Neural cell (in vitro differentiated cells): Measurements from ENCODE around the gene SLC2A6. TPM values are rescaled to one million over a fixed set of nuclear protein-coding genes. Genes with fewer than 3 reads are reported as not detected.

ENCODE experiments used
- H2AFZ ChIP-seq: fragments of 200-600, 300-800 bp; sonication (generic), shearing (Covaris generic); 2 replicates; pipeline ENCODE4 v1.6.0; 2014; ENCODE audit warnings: low read depth, mild to moderate bottlenecking, antibody characterized with exemption, low read length, moderate library complexity
- H3F3A ChIP-seq: fragments of 200-600 bp; shearing (Covaris generic); 2 replicates; pipeline ENCODE4 v1.6.1; 2016; ENCODE audit warnings: mild to moderate bottlenecking, moderate library complexity, mixed read lengths, antibody characterized with exemption, low read length; ENCODE audit not compliant: insufficient read depth, poor library complexity, severe bottlenecking
- H3K27ac ChIP-seq: fragments of 200-600, 300-800 bp; sonication (generic), shearing (Covaris generic); 2 replicates; pipeline ENCODE4 v1.5.1; 2014; ENCODE audit warnings: mild to moderate bottlenecking, low read length, moderate library complexity
- H3K27me3 ChIP-seq: fragments of 300-800, 200-600 bp; sonication (generic), shearing (Covaris generic); 2 replicates; pipeline ENCODE4 v1.6.0; 2014; ENCODE audit warnings: mild to moderate bottlenecking, low read depth, low read length, moderate library complexity; ENCODE audit not compliant: insufficient read depth
- H3K36me3 ChIP-seq: fragments of 300-800, 200-600 bp; sonication (generic), shearing (Covaris generic); 2 replicates; pipeline ENCODE4 v1.5.1; 2014; ENCODE audit warnings: mild to moderate bottlenecking, antibody characterized with exemption, low read length, moderate library complexity; ENCODE audit not compliant: insufficient read depth
- H3K4me2 ChIP-seq: fragments of 300-800, 200-600 bp; sonication (generic), shearing (Covaris generic); 2 replicates; pipeline ENCODE4 v1.6.0; 2014; ENCODE audit warnings: mild to moderate bottlenecking, low read length
- H3K4me3 ChIP-seq: fragments of 300-800, 200-600 bp; sonication (generic), shearing (Covaris generic); 2 replicates; pipeline ENCODE4 v1.5.1; 2014; ENCODE audit warnings: mild to moderate bottlenecking, low read length, moderate library complexity
- H3K79me2 ChIP-seq: fragments of 200-600 bp; shearing (Covaris generic); replicated peaks from 2 replicates; pipeline ENCODE4 v1.6.0; 2014; ENCODE audit warnings: mild to moderate bottlenecking, low read length, moderate library complexity; ENCODE audit not compliant: insufficient read depth
- H3K9ac ChIP-seq: fragments of 300-800, 200-600 bp; sonication (generic), shearing (Covaris generic); 2 replicates; pipeline ENCODE4 v1.6.1; 2016; ENCODE audit warnings: mild to moderate bottlenecking, low read length, mixed read lengths
- H3K9me2 ChIP-seq: fragments of 200-600 bp; shearing (Covaris generic); 2 replicates; pipeline ENCODE4 v1.6.1; 2016; ENCODE audit warnings: mild to moderate bottlenecking, low read length, mixed read lengths; ENCODE audit not compliant: insufficient read depth
- H3K9me3 ChIP-seq: fragments of 200-600, 300-800 bp; sonication (generic), shearing (Covaris generic); 2 replicates; pipeline ENCODE4 v1.6.1; 2016; ENCODE audit warnings: mild to moderate bottlenecking, mixed run types, low read length, moderate library complexity, mixed read lengths
- H4K20me1 ChIP-seq: fragments of 200-600 bp; shearing (Covaris generic); 2 replicates; pipeline ENCODE4 v1.6.1; 2016; ENCODE audit warnings: mild to moderate bottlenecking, mixed run types; ENCODE audit not compliant: insufficient read depth
- EP300 ChIP-seq: fragments of 450-650 bp; conservative IDR thresholded peaks from 2 replicates; pipeline ENCODE4 v1.6.1; 2014; ENCODE audit warnings: antibody characterized with exemption, mild to moderate bottlenecking, moderate library complexity; ENCODE audit not compliant: poor library complexity, severe bottlenecking
- EZH2 ChIP-seq: fragments of 200-600, 300-800 bp; shearing (Covaris generic), sonication (generic); IDR thresholded peaks from 2 replicates; pipeline ENCODE4 v1.6.1; 2014; ENCODE audit warnings: antibody characterized with exemption, low read length, borderline replicate concordance, mild to moderate bottlenecking; ENCODE audit not compliant: insufficient read depth, poor library complexity, severe bottlenecking
- MXI1 ChIP-seq: fragments of 450-650 bp; conservative IDR thresholded peaks from 2 replicates; pipeline ENCODE4 v1.6.1; 2014; ENCODE audit warnings: antibody characterized with exemption, mild to moderate bottlenecking; ENCODE audit not compliant: poor library complexity, severe bottlenecking
- POLR2AphosphoS5 ChIP-seq: IDR thresholded peaks from 2 replicates; pipeline ENCODE4 v1.6.1; 2012
- RAD21 ChIP-seq: fragments of 450-650 bp; conservative IDR thresholded peaks from 2 replicates; pipeline ENCODE4 v1.6.1; 2014; ENCODE audit warnings: antibody characterized with exemption, mild to moderate bottlenecking, moderate library complexity
- REST ChIP-seq: IDR thresholded peaks from 2 replicates; pipeline ENCODE4 v1.6.1; 2012; ENCODE audit warnings: borderline replicate concordance
- SMC3 ChIP-seq: fragments of 450-650 bp; conservative IDR thresholded peaks from 2 replicates; pipeline ENCODE4 v1.6.1; 2014; ENCODE audit warnings: antibody characterized with exemption, mild to moderate bottlenecking, moderate library complexity; ENCODE audit not compliant: poor library complexity
- TAF1 ChIP-seq: IDR thresholded peaks from 2 replicates; pipeline ENCODE4 v1.6.1; 2012; ENCODE audit warnings: low read depth
- polyA plus RNA-seq: library from polyadenylated mRNA; depleted of rRNA; stranded (reverse); fragments of >200 nt; gene quantifications from 2 replicates; pipeline ENCODE4 v1.2.3, GENCODE V29; 2014
- TF ChIP-seq, protein P1 (sequence below): fragments of 450-650 bp; IDR thresholded peaks from 2 replicates; pipeline ENCODE4 v1.5.1; 2014; ENCODE audit warnings: antibody characterized with exemption, mild to moderate bottlenecking, moderate library complexity; ENCODE audit not compliant: poor library complexity, severe bottlenecking

Gene SLC2A6
- polyA plus RNA-seq, 1 donor from 2014 or later = 11.5 TPM

GRCh38 chr9:133494636-133495326 lies 15.9 kb upstream of the SLC2A6 start:
- no peaks in the 10 kb centered on the region for H4K20me1 ChIP-seq
- H3K79me2 ChIP-seq = no peaks in the 10 kb centered on the region
- H3K9ac ChIP-seq = no peak overlapping the region
- TF ChIP-seq REST (no peak), SMC3 (no peak)
- H3F3A ChIP-seq = no peaks in the 10 kb centered on the region
- H3K4me2 ChIP-seq = no peak overlapping the region
- H3K36me3 ChIP-seq = no peaks in the 10 kb centered on the region
- H2AFZ ChIP-seq = no peak overlapping the region
- no peaks in the 10 kb centered on the region for H3K9me2 ChIP-seq
- H3K9me3 ChIP-seq = no peaks in the 10 kb centered on the region
- H3K27me3 ChIP-seq = no peaks in the 10 kb centered on the region
- H3K4me3 ChIP-seq = no peak overlapping the region
- H3K27ac ChIP-seq = no peak overlapping the region

GRCh38 chr9:133493845-133494540 lies 15.1 kb upstream of the SLC2A6 start:
- no peak overlapping the region for H3K4me2 ChIP-seq
- H3K9me2 ChIP-seq = no peaks in the 10 kb centered on the region
- H3K27me3 ChIP-seq = no peaks in the 10 kb centered on the region
- H2AFZ ChIP-seq = no peak overlapping the region
- no peak for TF ChIP-seq POLR2AphosphoS5
- no peak for TF ChIP-seq TAF1
- no peak for TF ChIP-seq EZH2
- TF ChIP-seq REST = no peak
- no peak for TF ChIP-seq SMC3
- TF ChIP-seq, protein P1, sequence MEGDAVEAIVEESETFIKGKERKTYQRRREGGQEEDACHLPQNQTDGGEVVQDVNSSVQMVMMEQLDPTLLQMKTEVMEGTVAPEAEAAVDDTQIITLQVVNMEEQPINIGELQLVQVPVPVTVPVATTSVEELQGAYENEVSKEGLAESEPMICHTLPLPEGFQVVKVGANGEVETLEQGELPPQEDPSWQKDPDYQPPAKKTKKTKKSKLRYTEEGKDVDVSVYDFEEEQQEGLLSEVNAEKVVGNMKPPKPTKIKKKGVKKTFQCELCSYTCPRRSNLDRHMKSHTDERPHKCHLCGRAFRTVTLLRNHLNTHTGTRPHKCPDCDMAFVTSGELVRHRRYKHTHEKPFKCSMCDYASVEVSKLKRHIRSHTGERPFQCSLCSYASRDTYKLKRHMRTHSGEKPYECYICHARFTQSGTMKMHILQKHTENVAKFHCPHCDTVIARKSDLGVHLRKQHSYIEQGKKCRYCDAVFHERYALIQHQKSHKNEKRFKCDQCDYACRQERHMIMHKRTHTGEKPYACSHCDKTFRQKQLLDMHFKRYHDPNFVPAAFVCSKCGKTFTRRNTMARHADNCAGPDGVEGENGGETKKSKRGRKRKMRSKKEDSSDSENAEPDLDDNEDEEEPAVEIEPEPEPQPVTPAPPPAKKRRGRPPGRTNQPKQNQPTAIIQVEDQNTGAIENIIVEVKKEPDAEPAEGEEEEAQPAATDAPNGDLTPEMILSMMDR = no peak
- no peak for TF ChIP-seq RAD21
- TF ChIP-seq MXI1 = no peak
- TF ChIP-seq EP300 = no peak
- no peaks in the 10 kb centered on the region for H3K9me3 ChIP-seq
- H3K27ac ChIP-seq = no peak overlapping the region
- H3K36me3 ChIP-seq = no peaks in the 10 kb centered on the region
- no peak overlapping the region for H3K9ac ChIP-seq
- H3K79me2 ChIP-seq = no peaks in the 10 kb centered on the region
- H4K20me1 ChIP-seq = no peaks in the 10 kb centered on the region
- no peaks in the 10 kb centered on the region for H3F3A ChIP-seq
- no peak overlapping the region for H3K4me3 ChIP-seq
